Erythroblast (primary cell): Measurements from ENCODE around the gene HLCS.
A peak's percentile ranks its signal among the peaks of the same experiment; 100 is the strongest.

Experiments
- DNase-seq, 2 experiments: peaks; one replicate each; lab custom pipeline; 2025; lab: John Stamatoyannopoulos, UW
- GATA1 ChIP-seq: IDR thresholded peaks from 2 replicates; pipeline ENCODE4 v1.6.1; 2011; ENCODE audit warnings: low read depth, mild to moderate bottlenecking, control low read depth, low read length, moderate library complexity
- POLR2A ChIP-seq: IDR thresholded peaks from 2 replicates; pipeline ENCODE4 v1.6.1; 2011; ENCODE audit warnings: mild to moderate bottlenecking, low read length

The HLCS gene

GRCh38 chr21:36859744-36860501 is 106.5 kb downstream of the HLCS start:
- TF ChIP-seq GATA1 = no peak
- peak; percentile 35 for TF ChIP-seq POLR2A
- peak; percentile 83 to 86 for DNase-seq

- TF ChIP-seq GATA1 = no peak
- TF ChIP-seq POLR2A = no peak
Observed at GRCh38 chr21:36858320-36858957, 108.0 kb downstream of the HLCS start.

GRCh38 chr21:36856643-36857042 is 109.8 kb downstream of the HLCS start:
- DNase-seq = no peak
- no peak for TF ChIP-seq POLR2A

More at GRCh38 chr21:36858320-36858957, 108.0 kb downstream of the HLCS start:
- no peak for DNase-seq

GRCh38 chr21:36854391-36854790 is 112.1 kb downstream of the HLCS start:
- peak; percentile 49 to 59 for DNase-seq
- TF ChIP-seq GATA1 (no peak), POLR2A (no peak)

GRCh38 chr21:36852864-36853263 is 113.6 kb downstream of the HLCS start:
- no peak for DNase-seq
- TF ChIP-seq GATA1 = no peak
- no peak for TF ChIP-seq POLR2A

- no peak for DNase-seq
- no peak for TF ChIP-seq POLR2A
- no peak for TF ChIP-seq GATA1
Observed at GRCh38 chr21:36852293-36852692, 114.2 kb downstream of the HLCS start.

GRCh38 chr21:36851121-36851520 is 115.3 kb downstream of the HLCS start:
- DNase-seq = no peak
- TF ChIP-seq GATA1 (no peak), POLR2A (no peak)

GRCh38 chr21:36850372-36850771 is 116.1 kb downstream of the HLCS start:
- TF ChIP-seq GATA1 (no peak), POLR2A (no peak)
- no peak for DNase-seq

- TF ChIP-seq GATA1 (no peak), POLR2A (no peak)
- DNase-seq = no peak
Observed at GRCh38 chr21:36849461-36850105, 116.9 kb downstream of the HLCS start.

- TF ChIP-seq GATA1 (no peak), POLR2A (no peak)
- no peak for DNase-seq
Observed at GRCh38 chr21:36848730-36849274, 117.7 kb downstream of the HLCS start.

- TF ChIP-seq POLR2A (no peak), GATA1 (no peak)
- no peak for DNase-seq
Observed at GRCh38 chr21:36847189-36847588, 119.3 kb downstream of the HLCS start.

- no peak for DNase-seq
- no peak for TF ChIP-seq POLR2A
- TF ChIP-seq GATA1 = no peak
Observed at GRCh38 chr21:36846631-36847030, 119.8 kb downstream of the HLCS start.

GRCh38 chr21:36845790-36846189 is 120.7 kb downstream of the HLCS start:
- DNase-seq = no peak

GRCh38 chr21:36845070-36845469 is 121.4 kb downstream of the HLCS start:
- no peak for DNase-seq
- TF ChIP-seq POLR2A (no peak), GATA1 (no peak)

More at GRCh38 chr21:36845790-36846189, 120.7 kb downstream of the HLCS start:
- TF ChIP-seq GATA1 (no peak), POLR2A (no peak)
